Body of pancreas (tissue), 4 donors: ENCODE measurements around the gene TTC31.

Source experiments
- POLR2A ChIP-seq, 3 donors: fragments of 450-650 bp; IDR thresholded peaks; one replicate each; pipeline ENCODE4 v1.6.1; 2016; ENCODE audit warnings: antibody characterized with exemption in 3 of 3, mild to moderate bottlenecking in 2 of 3
- TF ChIP-seq, protein P1 (sequence below), 7 experiments: fragments of 450-650 bp in 4 of 7; fragments of 200-600 bp in 3 of 7; sonication (generic) in 3 of 7; IDR thresholded peaks; one replicate each; pipeline ENCODE4 v1.5.1; 2016 to 2019; ENCODE audit warnings: antibody characterized with exemption in 7 of 7

GRCh38 chr2:74493546-74493945 is 10.7 kb downstream of the TTC31 start:
- no peak for TF ChIP-seq POLR2A (IDR thresholded peaks at IDR 0.05)
- TF ChIP-seq, protein P1, sequence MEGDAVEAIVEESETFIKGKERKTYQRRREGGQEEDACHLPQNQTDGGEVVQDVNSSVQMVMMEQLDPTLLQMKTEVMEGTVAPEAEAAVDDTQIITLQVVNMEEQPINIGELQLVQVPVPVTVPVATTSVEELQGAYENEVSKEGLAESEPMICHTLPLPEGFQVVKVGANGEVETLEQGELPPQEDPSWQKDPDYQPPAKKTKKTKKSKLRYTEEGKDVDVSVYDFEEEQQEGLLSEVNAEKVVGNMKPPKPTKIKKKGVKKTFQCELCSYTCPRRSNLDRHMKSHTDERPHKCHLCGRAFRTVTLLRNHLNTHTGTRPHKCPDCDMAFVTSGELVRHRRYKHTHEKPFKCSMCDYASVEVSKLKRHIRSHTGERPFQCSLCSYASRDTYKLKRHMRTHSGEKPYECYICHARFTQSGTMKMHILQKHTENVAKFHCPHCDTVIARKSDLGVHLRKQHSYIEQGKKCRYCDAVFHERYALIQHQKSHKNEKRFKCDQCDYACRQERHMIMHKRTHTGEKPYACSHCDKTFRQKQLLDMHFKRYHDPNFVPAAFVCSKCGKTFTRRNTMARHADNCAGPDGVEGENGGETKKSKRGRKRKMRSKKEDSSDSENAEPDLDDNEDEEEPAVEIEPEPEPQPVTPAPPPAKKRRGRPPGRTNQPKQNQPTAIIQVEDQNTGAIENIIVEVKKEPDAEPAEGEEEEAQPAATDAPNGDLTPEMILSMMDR (IDR thresholded peaks at IDR 0.05): no peak
